Gastroesophageal sphincter (tissue), 3 donors: ENCODE data around the gene CDK10.

ENCODE experiments used
- POLR2A ChIP-seq, 2 donors: fragments of 450-650 bp; IDR thresholded peaks; one replicate each; pipeline ENCODE4 v1.6.1; 2017; ENCODE audit warnings: antibody characterized with exemption in 2 of 2, mild to moderate bottlenecking in 2 of 2, moderate library complexity in 1 of 2
- TF ChIP-seq, protein P1 (sequence below), 4 experiments: fragments of 200-600 bp in 2 of 4; fragments of 450-650 bp in 2 of 4; sonication (generic) in 1 of 4; IDR thresholded peaks; one replicate each; pipeline ENCODE4 v1.5.1; 2017 to 2019; ENCODE audit warnings: antibody characterized with exemption in 4 of 4, mild to moderate bottlenecking in 2 of 4, moderate library complexity in 2 of 4

GRCh38 chr16:89672177-89672941 is 14.1 kb upstream of the CDK10 start:
- TF ChIP-seq, protein P1, sequence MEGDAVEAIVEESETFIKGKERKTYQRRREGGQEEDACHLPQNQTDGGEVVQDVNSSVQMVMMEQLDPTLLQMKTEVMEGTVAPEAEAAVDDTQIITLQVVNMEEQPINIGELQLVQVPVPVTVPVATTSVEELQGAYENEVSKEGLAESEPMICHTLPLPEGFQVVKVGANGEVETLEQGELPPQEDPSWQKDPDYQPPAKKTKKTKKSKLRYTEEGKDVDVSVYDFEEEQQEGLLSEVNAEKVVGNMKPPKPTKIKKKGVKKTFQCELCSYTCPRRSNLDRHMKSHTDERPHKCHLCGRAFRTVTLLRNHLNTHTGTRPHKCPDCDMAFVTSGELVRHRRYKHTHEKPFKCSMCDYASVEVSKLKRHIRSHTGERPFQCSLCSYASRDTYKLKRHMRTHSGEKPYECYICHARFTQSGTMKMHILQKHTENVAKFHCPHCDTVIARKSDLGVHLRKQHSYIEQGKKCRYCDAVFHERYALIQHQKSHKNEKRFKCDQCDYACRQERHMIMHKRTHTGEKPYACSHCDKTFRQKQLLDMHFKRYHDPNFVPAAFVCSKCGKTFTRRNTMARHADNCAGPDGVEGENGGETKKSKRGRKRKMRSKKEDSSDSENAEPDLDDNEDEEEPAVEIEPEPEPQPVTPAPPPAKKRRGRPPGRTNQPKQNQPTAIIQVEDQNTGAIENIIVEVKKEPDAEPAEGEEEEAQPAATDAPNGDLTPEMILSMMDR (IDR thresholded peaks at IDR 0.05) = no peak
- no peak for TF ChIP-seq POLR2A (IDR thresholded peaks at IDR 0.05)
